ENCODE data around the gene TAX1BP1.

DNA sequence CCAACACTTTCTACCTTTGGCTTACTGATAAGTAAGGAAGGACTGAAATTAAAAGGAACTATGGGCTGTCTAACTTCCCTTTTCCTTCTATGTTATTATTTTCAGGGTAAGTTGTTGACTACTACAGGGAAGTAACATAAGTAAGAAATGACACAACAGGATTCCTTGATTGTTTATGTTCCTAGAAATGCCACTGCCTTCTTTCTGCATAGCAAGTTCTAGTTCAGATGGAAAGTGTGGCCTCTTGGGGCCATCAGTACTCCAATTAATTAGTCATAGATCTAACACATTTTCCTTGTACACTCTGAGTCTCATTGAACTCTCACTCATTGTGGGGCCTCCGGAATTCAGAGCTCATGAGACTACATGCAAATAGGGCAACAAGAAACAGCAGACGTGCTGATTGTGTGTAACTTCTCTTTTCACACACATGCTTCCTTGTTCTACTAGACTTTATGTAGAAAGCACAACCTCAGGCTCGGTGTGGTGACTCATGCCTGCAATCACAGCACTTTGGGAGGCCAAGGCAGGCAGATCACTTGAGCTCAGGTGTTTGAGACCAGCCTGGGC, 42.0 kb upstream of the TAX1BP1 start:
- TF ChIP-seq, protein P1, sequence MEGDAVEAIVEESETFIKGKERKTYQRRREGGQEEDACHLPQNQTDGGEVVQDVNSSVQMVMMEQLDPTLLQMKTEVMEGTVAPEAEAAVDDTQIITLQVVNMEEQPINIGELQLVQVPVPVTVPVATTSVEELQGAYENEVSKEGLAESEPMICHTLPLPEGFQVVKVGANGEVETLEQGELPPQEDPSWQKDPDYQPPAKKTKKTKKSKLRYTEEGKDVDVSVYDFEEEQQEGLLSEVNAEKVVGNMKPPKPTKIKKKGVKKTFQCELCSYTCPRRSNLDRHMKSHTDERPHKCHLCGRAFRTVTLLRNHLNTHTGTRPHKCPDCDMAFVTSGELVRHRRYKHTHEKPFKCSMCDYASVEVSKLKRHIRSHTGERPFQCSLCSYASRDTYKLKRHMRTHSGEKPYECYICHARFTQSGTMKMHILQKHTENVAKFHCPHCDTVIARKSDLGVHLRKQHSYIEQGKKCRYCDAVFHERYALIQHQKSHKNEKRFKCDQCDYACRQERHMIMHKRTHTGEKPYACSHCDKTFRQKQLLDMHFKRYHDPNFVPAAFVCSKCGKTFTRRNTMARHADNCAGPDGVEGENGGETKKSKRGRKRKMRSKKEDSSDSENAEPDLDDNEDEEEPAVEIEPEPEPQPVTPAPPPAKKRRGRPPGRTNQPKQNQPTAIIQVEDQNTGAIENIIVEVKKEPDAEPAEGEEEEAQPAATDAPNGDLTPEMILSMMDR (IDR thresholded peaks at IDR 0.05): no peak
- no peak for TF ChIP-seq POLR2A (IDR thresholded peaks at IDR 0.05)
